Gastrocnemius medialis (tissue), 4 donors: ENCODE results near the gene ORC6.

Source experiments
- POLR2A ChIP-seq, 2 donors: fragments of 450-650 bp; IDR thresholded peaks; one replicate each; pipeline ENCODE4 v1.6.1; 2017; ENCODE audit warnings: antibody characterized with exemption in 2 of 2, mild to moderate bottlenecking in 2 of 2, moderate library complexity in 2 of 2
- TF ChIP-seq, protein P1 (sequence below), 5 experiments: fragments of 450-650 bp in 3 of 5; fragments of 200-600 bp in 2 of 5; sonication (generic) in 2 of 5; IDR thresholded peaks in 4 of 5; conservative IDR thresholded peaks in 1 of 5; 1 replicate in 4 of 5; 2 replicates in 1 of 5; pipeline ENCODE4 v1.5.1; 2016 to 2019; ENCODE audit warnings: antibody characterized with exemption in 5 of 5, mild to moderate bottlenecking in 3 of 5, moderate library complexity in 3 of 5

DNA sequence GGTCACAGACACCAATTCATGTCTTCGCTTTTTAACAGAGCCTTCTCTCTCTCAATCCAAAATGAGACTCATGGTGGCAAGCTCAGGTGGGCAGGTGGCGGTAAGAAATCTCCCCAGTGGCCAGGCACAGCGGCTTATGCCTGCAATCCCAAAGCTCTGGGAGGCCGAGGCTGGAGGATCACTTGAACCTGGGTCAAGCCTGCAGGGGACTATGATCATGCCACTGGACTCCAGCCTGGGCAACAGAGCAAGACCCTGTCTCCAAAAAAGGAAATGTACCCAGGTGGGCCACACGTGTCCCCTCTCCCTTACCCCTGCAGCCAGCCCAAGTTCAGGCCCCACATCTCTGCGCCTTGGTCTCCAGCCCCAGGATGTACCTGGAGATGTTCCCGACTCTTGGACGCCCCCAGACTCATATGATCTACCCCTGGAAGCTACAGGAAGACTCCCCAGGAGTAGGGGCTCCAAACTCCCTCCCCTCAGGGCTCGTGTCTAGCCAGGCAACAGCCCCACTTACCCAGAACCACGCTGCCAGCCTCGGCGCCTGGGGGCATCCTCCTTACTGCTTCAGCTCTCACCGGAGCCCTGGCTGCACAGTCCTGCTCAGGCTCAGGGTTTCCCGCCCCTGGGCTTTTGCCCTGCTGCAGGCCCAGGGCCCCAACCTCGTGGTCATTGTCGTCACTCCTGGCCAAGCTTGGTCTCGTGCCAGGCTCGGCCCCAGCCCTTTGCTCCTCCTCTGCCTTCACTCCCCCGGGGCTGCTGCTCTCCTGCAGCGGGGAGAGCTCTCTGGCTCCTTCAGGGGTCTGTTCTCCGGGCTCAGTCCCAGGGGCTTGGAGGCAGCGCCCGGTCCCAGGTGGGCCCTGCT is 42.5 kb downstream of the ORC6 start:
- TF ChIP-seq, protein P1, sequence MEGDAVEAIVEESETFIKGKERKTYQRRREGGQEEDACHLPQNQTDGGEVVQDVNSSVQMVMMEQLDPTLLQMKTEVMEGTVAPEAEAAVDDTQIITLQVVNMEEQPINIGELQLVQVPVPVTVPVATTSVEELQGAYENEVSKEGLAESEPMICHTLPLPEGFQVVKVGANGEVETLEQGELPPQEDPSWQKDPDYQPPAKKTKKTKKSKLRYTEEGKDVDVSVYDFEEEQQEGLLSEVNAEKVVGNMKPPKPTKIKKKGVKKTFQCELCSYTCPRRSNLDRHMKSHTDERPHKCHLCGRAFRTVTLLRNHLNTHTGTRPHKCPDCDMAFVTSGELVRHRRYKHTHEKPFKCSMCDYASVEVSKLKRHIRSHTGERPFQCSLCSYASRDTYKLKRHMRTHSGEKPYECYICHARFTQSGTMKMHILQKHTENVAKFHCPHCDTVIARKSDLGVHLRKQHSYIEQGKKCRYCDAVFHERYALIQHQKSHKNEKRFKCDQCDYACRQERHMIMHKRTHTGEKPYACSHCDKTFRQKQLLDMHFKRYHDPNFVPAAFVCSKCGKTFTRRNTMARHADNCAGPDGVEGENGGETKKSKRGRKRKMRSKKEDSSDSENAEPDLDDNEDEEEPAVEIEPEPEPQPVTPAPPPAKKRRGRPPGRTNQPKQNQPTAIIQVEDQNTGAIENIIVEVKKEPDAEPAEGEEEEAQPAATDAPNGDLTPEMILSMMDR (IDR thresholded peaks at IDR 0.05 in 4 of 5, conservative IDR thresholded peaks at IDR 0.05 in 1 of 5), result no peak
- TF ChIP-seq POLR2A (IDR thresholded peaks at IDR 0.05), result no peak
